Epithelial cell of proximal tubule (primary cell): Measurements from ENCODE around the gene CREB3L2. TPM values are rescaled to one million over a fixed set of nuclear protein-coding genes. Genes with fewer than 3 reads are reported as not detected.

Source experiments
- DNase-seq: peaks from one replicate; pipeline ENCODE4 v3.0.0-alpha.2; 2011; ENCODE audit warnings: low read depth
- H3K4me3 ChIP-seq: 2 replicates; pipeline ENCODE4 v1.5.1; 2011; ENCODE audit warnings: low read depth, mild to moderate bottlenecking, low read length
- CTCF ChIP-seq: conservative IDR thresholded peaks from 2 replicates; pipeline ENCODE4 v1.5.1; 2012; ENCODE audit warnings: low read depth, mild to moderate bottlenecking, low read length
- total RNA-seq: library from RNA; depleted of rRNA; stranded (reverse); fragments of >200 nt; gene quantifications from 2 replicates; pipeline ENCODE4 v1.2.3, GENCODE V29; 2015

CREB3L2 gene
- total RNA-seq, 1 donor from 2014 or later: 18.3 TPM

- DNase-seq: no peak
- no peak for TF ChIP-seq CTCF
These were observed 24.7 kb downstream of the CREB3L2 start for GRCh38 chr7:137977173-137977572.

GRCh38 chr7:137976696-137977095 is 25.2 kb downstream of the CREB3L2 start:
- no peak overlapping the region for H3K4me3 ChIP-seq
- no peak for DNase-seq
- no peak for TF ChIP-seq CTCF

More at GRCh38 chr7:137977173-137977572, 24.7 kb downstream of the CREB3L2 start:
- no peak overlapping the region for H3K4me3 ChIP-seq

GRCh38 chr7:137976232-137976631 is 25.7 kb downstream of the CREB3L2 start:
- DNase-seq: no peak
- H3K4me3 ChIP-seq: no peak overlapping the region

GRCh38 chr7:137975768-137976167 is 26.1 kb downstream of the CREB3L2 start:
- no peak for TF ChIP-seq CTCF
- H3K4me3 ChIP-seq: no peak overlapping the region
- no peak for DNase-seq

More at GRCh38 chr7:137976232-137976631, 25.7 kb downstream of the CREB3L2 start:
- no peak for TF ChIP-seq CTCF

- no peak for DNase-seq
- no peak overlapping the region for H3K4me3 ChIP-seq
- no peak for TF ChIP-seq CTCF
These were observed 26.7 kb downstream of the CREB3L2 start for GRCh38 chr7:137975221-137975620.

- TF ChIP-seq CTCF: no peak
- no peak overlapping the region for H3K4me3 ChIP-seq
- DNase-seq: no peak
These were observed 27.1 kb downstream of the CREB3L2 start for GRCh38 chr7:137974766-137975165.

GRCh38 chr7:137970253-137970975 is 31.5 kb downstream of the CREB3L2 start:
- TF ChIP-seq CTCF: no peak
- no peak overlapping the region for H3K4me3 ChIP-seq
- DNase-seq: no peak
